ENCODE measurements around the gene ANKRD63.

DNA sequence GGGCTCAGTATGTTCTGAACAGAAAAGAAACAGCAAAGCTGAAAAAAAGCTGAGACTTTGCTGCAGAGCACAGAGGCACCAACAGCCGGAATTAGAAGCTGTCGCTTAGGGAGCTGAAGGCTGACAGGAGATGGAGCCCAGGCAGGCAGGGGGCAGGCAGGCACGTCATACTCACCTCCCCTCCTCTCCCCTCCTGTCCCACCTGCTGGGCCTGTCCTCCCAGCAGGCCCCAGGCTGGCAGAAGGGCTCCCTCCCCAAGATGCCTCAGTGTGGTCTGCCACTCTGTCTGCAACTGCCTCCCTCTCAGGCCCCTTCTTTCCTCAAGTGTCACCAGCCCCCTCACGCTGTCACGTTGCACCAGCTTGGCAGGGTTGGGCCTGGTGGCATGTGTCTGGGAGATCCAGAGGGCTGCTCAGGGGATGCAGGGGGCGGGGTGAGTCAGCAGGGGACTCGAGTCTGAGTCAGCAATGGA is 3.2 kb upstream of the ANKRD63 start:
- TF ChIP-seq EZH2 (IDR thresholded peaks at IDR 0.05) (no peak), POLR2AphosphoS5 (IDR thresholded peaks at IDR 0.05; ENCODE audit: borderline replicate concordance, low read depth, low read length) (no peak; the same call in 1 of the 2 replicates), FOXP2 (optimal IDR thresholded peaks at IDR 0.05; ENCODE audit: control extremely low read depth, extremely low read length, insufficient read depth) (no peak)
